GM12873 (cell line): Measurements from ENCODE around the gene VPS52.

ENCODE experiments used
- CTCF ChIP-seq: IDR thresholded peaks from 2 replicates; pipeline ENCODE4 v1.5.1; 2012; ENCODE audit warnings: low read depth, mild to moderate bottlenecking, moderate library complexity, low read length, control low read depth; ENCODE audit not compliant: insufficient read depth; ENCODE audit errors: missing control alignments

Gene VPS52

GRCh38 chr6:33201935-33202334, 69.7 kb downstream of the VPS52 start:
- no peak for TF ChIP-seq CTCF

DNA sequence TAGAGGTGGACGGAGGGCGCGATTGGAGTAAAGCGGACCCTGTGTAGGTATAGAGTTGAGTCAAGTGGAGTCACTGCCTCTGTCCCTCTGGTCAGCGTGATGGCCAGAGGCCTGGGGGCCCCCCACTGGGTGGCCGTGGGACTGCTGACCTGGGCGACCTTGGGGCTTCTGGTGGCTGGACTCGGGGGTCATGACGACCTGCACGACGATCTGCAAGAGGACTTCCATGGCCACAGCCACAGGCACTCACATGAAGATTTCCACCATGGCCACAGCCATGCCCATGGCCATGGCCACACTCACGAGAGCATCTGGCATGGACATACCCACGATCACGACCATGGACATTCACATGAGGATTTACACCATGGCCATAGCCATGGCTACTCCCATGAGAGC, 70.5 kb downstream of the VPS52 start:
- TF ChIP-seq CTCF = peak; percentile 34
